Esophagus muscularis mucosa (tissue), 4 donors: ENCODE measurements around the gene TTC7B. TPM values are rescaled to one million over a fixed set of nuclear protein-coding genes. Genes with fewer than 3 reads are reported as not detected.

Experiments
- DNase-seq: peaks from one replicate; pipeline ENCODE4 v3.0.0-alpha.2; 2017; ENCODE audit errors: extremely low spot score
- H3K27ac ChIP-seq, 4 donors: fragments of 200-600 bp; sonication (generic); replicated peaks in 1 of 4; 1 replicate in 3 of 4; 2 replicates in 1 of 4; pipeline ENCODE4 v1.5.1; 2016 to 2019; ENCODE audit warnings: mild to moderate bottlenecking in 1 of 4
- H3K27me3 ChIP-seq, 4 donors: fragments of 200-600 bp; sonication (generic); one replicate each; pipeline versions ENCODE4 v1.5.1 to v1.6.0; 2016 to 2019
- H3K36me3 ChIP-seq, 4 donors: fragments of 200-600 bp; sonication (generic); one replicate each; pipeline ENCODE4 v1.5.1; 2016 to 2019
- H3K4me1 ChIP-seq, 4 donors: fragments of 200-600 bp; sonication (generic); one replicate each; pipeline ENCODE4 v1.5.1; 2016 to 2019
- H3K4me3 ChIP-seq, 4 donors: fragments of 200-600 bp; sonication (generic); 1 replicate in 2 of 4; 2 replicates in 2 of 4; pipeline ENCODE4 v1.5.1; 2016 to 2019; ENCODE audit warnings: mild to moderate bottlenecking in 4 of 4, moderate library complexity in 1 of 4
- H3K9me3 ChIP-seq, 4 donors: fragments of 200-600 bp; sonication (generic); 1 replicate in 3 of 4; 2 replicates in 1 of 4; pipeline ENCODE4 v1.5.1; 2016 to 2019
- EP300 ChIP-seq: sonication (generic); formaldehyde crosslinking; IDR thresholded peaks from one replicate; pipeline ENCODE4 v1.6.1; 2017; ENCODE audit warnings: antibody characterized with exemption
- POLR2A ChIP-seq: fragments of 450-650 bp; IDR thresholded peaks from one replicate; pipeline ENCODE4 v1.6.1; 2017; ENCODE audit warnings: antibody characterized with exemption, moderate library complexity, mild to moderate bottlenecking, low read depth
- POLR2AphosphoS5 ChIP-seq, 2 donors: sonication (generic); formaldehyde crosslinking; IDR thresholded peaks; one replicate each; pipeline ENCODE4 v1.6.1; 2017; ENCODE audit warnings: antibody characterized with exemption in 2 of 2
- WGBS: methylation state at CpG from one replicate; pipeline ENCODE4 v1.1.5; 2018; 5-methylcytosine and 5-hydroxymethylcytosine counted together
- intact Hi-C: fragments of 100-400 bp; cut with DNase I; formaldehyde crosslinking; loops from one replicate; pipeline ENCODE4 v1.15.1; 2023
- total RNA-seq, 4 donors: library from RNA; depleted of rRNA; stranded (reverse); fragments of >200 nt; gene quantifications; one replicate each; pipeline versions ENCODE4 v1.1.0 to v1.2.1, GENCODE V29; 2016
- TF ChIP-seq, protein P1 (sequence below), 3 experiments: fragments of 200-600 bp in 2 of 3; fragments of 450-650 bp in 1 of 3; sonication (generic) in 2 of 3; IDR thresholded peaks; one replicate each; pipeline ENCODE4 v1.5.1; 2017 to 2019; ENCODE audit warnings: antibody characterized with exemption in 3 of 3, mild to moderate bottlenecking in 2 of 3, moderate library complexity in 1 of 3

Gene TTC7B
- total RNA-seq, 4 donors from 2014 or later, result 54.4 to 148 (median 113) TPM

DNA sequence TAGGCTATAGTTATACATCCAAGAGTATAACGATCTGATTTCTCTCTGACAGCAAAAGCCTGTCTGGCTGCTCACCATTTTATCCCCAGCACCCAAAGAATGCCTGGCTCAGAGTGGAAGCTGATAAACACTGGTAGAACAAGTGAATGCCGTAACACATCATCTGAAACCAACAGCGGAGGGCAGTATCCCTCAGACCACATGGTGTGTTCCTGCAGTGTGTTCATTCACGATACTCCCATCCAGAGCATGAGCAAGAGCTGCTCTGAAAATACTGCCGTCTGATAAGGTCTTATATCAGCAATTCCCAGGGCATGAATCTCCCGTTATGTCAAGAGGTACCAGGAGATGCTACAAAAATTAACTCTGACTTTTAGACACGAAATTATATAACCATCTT lies 95.9 kb downstream of the TTC7B start:
- H3K27me3 ChIP-seq, result no peaks in the 10 kb centered on the region
- DNase-seq, result no peak
- H3K27ac ChIP-seq, result no peak overlapping the region
- TF ChIP-seq EP300, result no peak
- intact Hi-C loops, result loop anchor here (10.0 kb wide), 1 partner anchor 416 kb away; no protein-coding TSS in a partner anchor
- H3K36me3 ChIP-seq, result no peaks in the 10 kb centered on the region
- H3K4me1 ChIP-seq, result peaks cover 4 to 18% (median 12%) of the 10 kb centered on the region in 4 donors
- 73% methylated on average over 7 of the region's 7 CpGs for WGBS
- H3K9me3 ChIP-seq, result no peaks in the 10 kb centered on the region
- H3K4me3 ChIP-seq, result no peak overlapping the region

- H3K36me3 ChIP-seq, result peaks cover 0 to 11% (median 5%) of the 10 kb centered on the region in 4 donors
- no peak for TF ChIP-seq EP300
- no peak for TF ChIP-seq POLR2A
- TF ChIP-seq, protein P1, sequence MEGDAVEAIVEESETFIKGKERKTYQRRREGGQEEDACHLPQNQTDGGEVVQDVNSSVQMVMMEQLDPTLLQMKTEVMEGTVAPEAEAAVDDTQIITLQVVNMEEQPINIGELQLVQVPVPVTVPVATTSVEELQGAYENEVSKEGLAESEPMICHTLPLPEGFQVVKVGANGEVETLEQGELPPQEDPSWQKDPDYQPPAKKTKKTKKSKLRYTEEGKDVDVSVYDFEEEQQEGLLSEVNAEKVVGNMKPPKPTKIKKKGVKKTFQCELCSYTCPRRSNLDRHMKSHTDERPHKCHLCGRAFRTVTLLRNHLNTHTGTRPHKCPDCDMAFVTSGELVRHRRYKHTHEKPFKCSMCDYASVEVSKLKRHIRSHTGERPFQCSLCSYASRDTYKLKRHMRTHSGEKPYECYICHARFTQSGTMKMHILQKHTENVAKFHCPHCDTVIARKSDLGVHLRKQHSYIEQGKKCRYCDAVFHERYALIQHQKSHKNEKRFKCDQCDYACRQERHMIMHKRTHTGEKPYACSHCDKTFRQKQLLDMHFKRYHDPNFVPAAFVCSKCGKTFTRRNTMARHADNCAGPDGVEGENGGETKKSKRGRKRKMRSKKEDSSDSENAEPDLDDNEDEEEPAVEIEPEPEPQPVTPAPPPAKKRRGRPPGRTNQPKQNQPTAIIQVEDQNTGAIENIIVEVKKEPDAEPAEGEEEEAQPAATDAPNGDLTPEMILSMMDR (IDR thresholded peaks at IDR 0.05), result no peak
- no peak for TF ChIP-seq POLR2AphosphoS5 (IDR thresholded peaks at IDR 0.05)
- H3K27ac ChIP-seq, result no peak overlapping the region
- H3K9me3 ChIP-seq, result no peaks in the 10 kb centered on the region
- peaks cover 0 to 10% (median 6%) of the 10 kb centered on the region in 4 donors for H3K4me1 ChIP-seq
- 75% methylated on average over 3 of the region's 3 CpGs for WGBS
- no peak for DNase-seq
- H3K27me3 ChIP-seq, result no peaks in the 10 kb centered on the region
- intact Hi-C loops, result no loop called here
- H3K4me3 ChIP-seq, result no peak overlapping the region
Measured at GRCh38 chr14:90717916-90718315, 98.3 kb downstream of the TTC7B start.

DNA sequence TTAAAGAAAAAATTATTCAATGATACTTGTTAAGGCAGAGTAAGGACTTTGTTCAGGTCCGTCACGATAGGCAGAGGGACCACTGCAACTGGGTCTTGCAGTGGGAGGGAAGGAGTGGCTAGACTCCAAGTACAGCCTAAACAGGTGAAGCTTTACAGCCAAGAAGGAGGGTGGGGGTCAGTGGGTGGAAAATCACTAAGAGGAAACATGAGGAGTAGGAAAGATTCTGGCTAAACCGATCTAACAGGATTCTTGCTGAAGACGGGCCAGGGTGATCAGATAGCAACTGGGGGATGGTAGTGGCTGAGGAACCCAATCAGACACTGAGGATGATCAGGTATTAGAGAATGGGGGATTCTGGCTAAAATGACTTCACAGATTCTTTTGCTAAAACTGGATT lies 100.2 kb downstream of the TTC7B start:
- H3K27me3 ChIP-seq, result no peaks in the 10 kb centered on the region
- WGBS, result 84% methylated on average over 4 of the region's 4 CpGs
- H3K36me3 ChIP-seq, result peaks cover 0 to 13% (median 6%) of the 10 kb centered on the region in 4 donors
- peaks cover 0 to 10% (median 6%) of the 10 kb centered on the region in 4 donors for H3K4me1 ChIP-seq
- H3K27ac ChIP-seq, result no peak overlapping the region
- intact Hi-C loops, result no loop called here
- no peaks in the 10 kb centered on the region for H3K9me3 ChIP-seq
- no peak overlapping the region for H3K4me3 ChIP-seq
- TF ChIP-seq, protein P1 (IDR thresholded peaks at IDR 0.05), result no peak
- TF ChIP-seq EP300 (no peak), POLR2AphosphoS5 (IDR thresholded peaks at IDR 0.05) (no peak), POLR2A (no peak)
- no peak for DNase-seq

DNA sequence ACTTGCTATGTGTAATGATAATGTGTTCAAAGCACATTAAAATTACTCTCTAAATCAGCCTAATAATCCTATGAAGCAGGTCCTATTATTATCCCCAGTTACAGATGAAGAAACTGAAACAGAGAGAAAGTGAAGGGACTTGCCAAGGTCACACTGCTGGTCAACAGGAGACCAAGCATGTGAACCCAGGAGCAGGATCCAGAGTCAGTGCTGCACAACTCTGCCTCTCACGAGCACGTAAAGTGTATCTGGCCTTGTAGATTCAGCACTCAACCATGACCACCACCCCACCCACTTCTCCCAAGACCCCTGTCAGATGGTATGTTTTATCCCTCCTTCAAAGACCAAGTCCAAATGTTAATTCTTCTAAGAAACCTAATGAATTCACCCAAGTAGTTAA lies 100.7 kb downstream of the TTC7B start:
- no peak for TF ChIP-seq POLR2A
- TF ChIP-seq, protein P1 (IDR thresholded peaks at IDR 0.05), result no peak
- TF ChIP-seq POLR2AphosphoS5 (IDR thresholded peaks at IDR 0.05), result no peak
- TF ChIP-seq EP300, result no peak
- intact Hi-C loops, result no loop called here
- Histone ChIP-seq H3K27me3 (no peaks in the 10 kb centered on the region), H3K4me1 (peaks cover 0 to 10% (median 3%) of the 10 kb centered on the region in 4 donors), H3K4me3 (no peak overlapping the region), H3K9me3 (no peaks in the 10 kb centered on the region), H3K27ac (no peak overlapping the region), H3K36me3 (peaks cover 0 to 13% (median 6%) of the 10 kb centered on the region in 4 donors)
- no peak for DNase-seq
- 92% methylated on average over 2 of the region's 2 CpGs for WGBS

DNA sequence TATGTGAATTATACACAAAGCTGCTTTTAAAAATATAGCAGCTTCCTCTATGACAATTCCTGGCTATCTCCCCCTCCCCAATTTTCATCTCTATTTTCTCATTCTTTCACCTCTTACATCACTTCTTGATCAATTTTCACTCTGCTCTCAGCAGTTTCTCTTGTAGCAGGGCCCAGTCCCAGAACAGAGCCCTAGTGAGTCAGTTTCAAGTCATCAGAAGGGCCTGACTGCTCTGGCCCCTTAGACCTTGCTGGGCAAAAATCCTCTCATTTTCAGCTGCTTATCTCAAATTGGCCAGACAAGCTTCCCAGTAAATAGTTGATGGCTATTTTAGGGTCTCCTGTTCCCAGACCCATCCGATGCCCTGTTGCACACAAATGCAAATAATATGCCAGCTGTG lies 101.4 kb downstream of the TTC7B start:
- TF ChIP-seq, protein P1 (IDR thresholded peaks at IDR 0.05), result no peak
- TF ChIP-seq POLR2A (no peak), POLR2AphosphoS5 (IDR thresholded peaks at IDR 0.05) (no peak), EP300 (no peak)
- no peak overlapping the region for H3K4me3 ChIP-seq
- intact Hi-C loops, result no loop called here
- peaks cover 0 to 6% (median 0%) of the 10 kb centered on the region in 4 donors for H3K4me1 ChIP-seq
- no peak overlapping the region for H3K27ac ChIP-seq
- no peaks in the 10 kb centered on the region for H3K27me3 ChIP-seq
- 100% methylated on average over 1 of the region's 1 CpG for WGBS
- peaks cover 0 to 13% (median 6%) of the 10 kb centered on the region in 4 donors for H3K36me3 ChIP-seq
- H3K9me3 ChIP-seq, result no peaks in the 10 kb centered on the region
- no peak for DNase-seq
